Measurements from ENCODE around the gene CPTP. TPM values are rescaled to one million over a fixed set of nuclear protein-coding genes. Genes with fewer than 3 reads are reported as not detected.

CPTP gene
- total RNA-seq, 2 experiments from 2014 or later = 18.5 to 21.4 TPM

DNA sequence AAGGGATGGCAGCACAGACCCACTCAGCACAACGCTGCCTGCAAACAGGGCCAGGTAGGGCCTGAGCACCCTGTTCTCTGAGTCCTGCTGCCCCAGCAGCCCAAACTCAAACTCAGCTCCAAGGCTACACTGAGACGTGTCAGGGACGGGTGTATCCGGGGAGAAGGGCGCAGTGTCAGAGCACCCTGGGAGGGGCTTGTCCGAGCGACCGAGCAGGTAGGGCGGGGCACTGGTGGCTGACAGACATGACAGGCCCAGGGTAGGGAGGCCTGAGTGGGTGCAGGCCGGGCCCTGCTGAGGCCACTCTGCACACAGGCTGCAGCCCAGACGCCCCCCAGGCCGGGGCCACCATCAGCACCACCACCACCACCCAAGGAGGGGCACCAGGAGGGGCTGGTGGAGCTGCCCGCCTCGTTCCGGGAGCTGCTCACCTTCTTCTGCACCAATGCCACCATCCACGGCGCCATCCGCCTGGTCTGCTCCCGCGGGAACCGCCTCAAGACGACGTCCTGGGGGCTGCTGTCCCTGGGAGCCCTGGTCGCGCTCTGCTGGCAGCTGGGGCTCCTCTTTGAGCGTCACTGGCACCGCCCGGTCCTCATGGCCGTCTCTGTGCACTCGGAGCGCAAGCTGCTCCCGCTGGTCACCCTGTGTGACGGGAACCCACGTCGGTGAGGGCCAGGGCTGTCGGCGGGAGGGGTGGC is 38.8 kb upstream of the CPTP start:
- no peaks in the 10 kb centered on the region for H3K27me3 Mint-ChIP-seq (ENCODE audit: low read depth)
- POLR2A ChIA-PET = interaction anchor here (1.3 kb wide), 1 partner anchor 20 kb away, joined by 3 read pairs; no protein-coding TSS in a partner anchor
- CTCF ChIA-PET = interaction anchor here (2.4 kb wide), 1 partner anchor 163 kb away, joined by 11 read pairs; no protein-coding TSS in a partner anchor
- no peak overlapping the region for H3K4me3 Mint-ChIP-seq
- H3K36me3 Mint-ChIP-seq (ENCODE audit: low read depth) = no peaks in the 10 kb centered on the region
- DNase-seq (no peak), ATAC-seq (peak; percentile 9)
- no peaks in the 10 kb centered on the region for H3K9me3 Mint-ChIP-seq (ENCODE audit: insufficient read depth)
- H3K4me1 Mint-ChIP-seq (ENCODE audit: low read depth) = no peaks in the 10 kb centered on the region
- no peak overlapping the region for H3K27ac Mint-ChIP-seq

DNA sequence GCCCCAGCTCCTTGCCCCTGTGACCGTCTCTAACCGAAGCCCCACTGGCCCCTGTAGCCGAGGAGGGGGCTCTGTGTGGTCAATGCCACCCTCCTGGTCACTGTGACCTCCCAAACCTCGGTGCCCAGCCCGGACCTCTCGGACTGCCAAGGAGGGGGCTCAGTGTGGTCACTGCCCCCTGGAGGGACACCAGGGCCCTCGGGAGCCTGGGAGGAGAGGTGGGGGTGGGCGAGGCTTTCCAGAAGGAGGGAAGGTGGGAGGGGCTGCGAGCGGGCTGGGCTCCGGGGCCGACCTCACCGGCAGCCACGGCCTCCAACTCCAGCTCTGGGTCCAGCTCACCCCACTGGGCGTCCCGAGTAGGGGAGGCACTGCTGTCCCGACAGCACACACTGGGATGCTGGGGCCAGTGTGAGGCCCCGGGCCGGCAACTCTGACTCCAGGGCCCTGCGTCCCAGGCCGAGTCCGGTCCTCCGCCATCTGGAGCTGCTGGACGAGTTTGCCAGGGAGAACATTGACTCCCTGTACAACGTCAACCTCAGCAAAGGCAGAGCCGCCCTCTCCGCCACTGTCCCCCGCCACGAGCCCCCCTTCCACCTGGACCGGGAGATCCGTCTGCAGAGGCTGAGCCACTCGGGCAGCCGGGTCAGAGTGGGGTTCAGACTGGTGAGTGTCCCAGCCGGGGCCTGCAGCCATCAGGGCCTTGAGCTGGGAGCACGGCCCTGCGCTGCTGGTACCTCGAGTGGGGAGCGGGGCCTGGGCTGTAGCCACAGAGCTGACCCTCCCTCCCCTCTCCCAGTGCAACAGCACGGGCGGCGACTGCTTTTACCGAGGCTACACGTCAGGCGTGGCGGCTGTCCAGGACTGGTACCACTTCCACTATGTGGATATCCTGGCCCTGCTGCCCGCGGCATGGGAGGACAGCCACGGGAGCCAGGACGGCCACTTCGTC is 38.0 kb upstream of the CPTP start:
- ChIA-PET POLR2A (interaction anchor here (1.3 kb wide), 1 partner anchor 19 kb away, joined by 3 read pairs; no protein-coding TSS in a partner anchor), CTCF (interaction anchor here (2.4 kb wide), 1 partner anchor 164 kb away, joined by 11 read pairs; no protein-coding TSS in a partner anchor)
- H3K4me3 Mint-ChIP-seq = no peak overlapping the region
- ATAC-seq = no peak
- H3K27me3 Mint-ChIP-seq (ENCODE audit: low read depth) = no peaks in the 10 kb centered on the region
- no peaks in the 10 kb centered on the region for H3K4me1 Mint-ChIP-seq (ENCODE audit: low read depth)
- no peaks in the 10 kb centered on the region for H3K9me3 Mint-ChIP-seq (ENCODE audit: insufficient read depth)
- no peaks in the 10 kb centered on the region for H3K36me3 Mint-ChIP-seq (ENCODE audit: low read depth)
- H3K27ac Mint-ChIP-seq = no peak overlapping the region
- DNase-seq = no peak

DNA sequence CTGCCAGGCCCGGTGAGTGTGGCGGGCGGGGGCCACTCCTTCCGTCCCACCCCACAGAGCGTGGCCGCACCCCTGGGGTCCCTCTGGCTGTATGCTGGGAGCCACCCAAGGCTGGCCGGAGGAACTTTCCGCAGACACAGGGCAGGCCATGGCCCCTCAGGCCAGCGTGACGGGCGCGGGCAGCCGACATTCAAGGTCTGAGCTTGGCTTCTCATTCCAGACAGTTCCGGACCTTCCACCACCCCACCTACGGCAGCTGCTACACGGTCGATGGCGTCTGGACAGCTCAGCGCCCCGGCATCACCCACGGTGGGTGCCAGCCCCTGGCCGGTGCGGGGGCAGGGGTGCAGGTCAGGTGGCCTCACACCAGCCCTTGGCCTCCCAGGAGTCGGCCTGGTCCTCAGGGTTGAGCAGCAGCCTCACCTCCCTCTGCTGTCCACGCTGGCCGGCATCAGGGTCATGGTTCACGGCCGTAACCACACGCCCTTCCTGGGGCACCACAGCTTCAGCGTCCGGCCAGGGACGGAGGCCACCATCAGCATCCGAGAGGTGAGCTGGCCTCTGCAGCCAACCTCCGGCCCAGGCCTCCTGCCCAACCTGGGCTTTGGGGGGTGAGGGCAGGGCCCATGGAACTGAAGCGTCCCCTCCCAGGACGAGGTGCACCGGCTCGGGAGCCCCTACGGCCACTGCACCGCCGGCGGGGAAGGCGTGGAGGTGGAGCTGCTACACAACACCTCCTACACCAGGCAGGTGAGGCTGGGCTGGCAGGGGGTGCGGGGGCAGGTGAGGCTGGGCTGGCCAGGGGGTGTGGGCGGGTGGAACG is 37.1 kb upstream of the CPTP start:
- Mint-ChIP-seq H3K9me3 (ENCODE audit: insufficient read depth) (no peaks in the 10 kb centered on the region), H3K36me3 (ENCODE audit: low read depth) (peaks cover under 1% of the 10 kb centered on the region), H3K4me1 (ENCODE audit: low read depth) (peaks cover 6% of the 10 kb centered on the region), H3K4me3 (no peak overlapping the region), H3K27ac (no peak overlapping the region), H3K27me3 (ENCODE audit: low read depth) (no peaks in the 10 kb centered on the region)
- CTCF ChIA-PET = interaction anchor here (2.4 kb wide), 1 partner anchor 165 kb away, joined by 11 read pairs; no protein-coding TSS in a partner anchor
- ATAC-seq = no peak
- no peak for DNase-seq
- POLR2A ChIA-PET = no interaction called here

DNA sequence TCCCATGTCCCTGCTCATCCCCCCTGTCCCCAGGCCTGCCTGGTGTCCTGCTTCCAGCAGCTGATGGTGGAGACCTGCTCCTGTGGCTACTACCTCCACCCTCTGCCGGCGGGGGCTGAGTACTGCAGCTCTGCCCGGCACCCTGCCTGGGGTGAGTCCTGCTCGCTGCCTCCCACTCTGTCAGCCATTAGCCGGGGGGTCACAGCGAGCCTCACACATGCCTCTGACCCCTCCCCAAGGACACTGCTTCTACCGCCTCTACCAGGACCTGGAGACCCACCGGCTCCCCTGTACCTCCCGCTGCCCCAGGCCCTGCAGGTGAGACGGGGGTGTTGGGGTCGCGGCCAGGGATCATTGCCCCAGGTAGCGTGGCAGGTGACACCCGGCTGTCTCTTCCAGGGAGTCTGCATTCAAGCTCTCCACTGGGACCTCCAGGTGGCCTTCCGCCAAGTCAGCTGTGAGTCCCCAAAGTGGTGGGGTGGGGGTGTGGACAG is 34.3 kb upstream of the CPTP start:
- ATAC-seq (peak; percentile 48), DNase-seq (peak; percentile 76)
- Mint-ChIP-seq H3K27ac (no peak overlapping the region), H3K27me3 (ENCODE audit: low read depth) (no peaks in the 10 kb centered on the region), H3K4me1 (ENCODE audit: low read depth) (peaks cover 6% of the 10 kb centered on the region), H3K4me3 (no peak overlapping the region), H3K36me3 (ENCODE audit: low read depth) (peaks cover 4% of the 10 kb centered on the region), H3K9me3 (ENCODE audit: insufficient read depth) (no peaks in the 10 kb centered on the region)
- ChIA-PET CTCF (interaction anchor here (1.3 to 3.2 kb wide), 2 partner anchors 16 to 168 kb away, joined by 4 to 61 read pairs; no protein-coding TSS in a partner anchor), POLR2A (no interaction called here)

DNA sequence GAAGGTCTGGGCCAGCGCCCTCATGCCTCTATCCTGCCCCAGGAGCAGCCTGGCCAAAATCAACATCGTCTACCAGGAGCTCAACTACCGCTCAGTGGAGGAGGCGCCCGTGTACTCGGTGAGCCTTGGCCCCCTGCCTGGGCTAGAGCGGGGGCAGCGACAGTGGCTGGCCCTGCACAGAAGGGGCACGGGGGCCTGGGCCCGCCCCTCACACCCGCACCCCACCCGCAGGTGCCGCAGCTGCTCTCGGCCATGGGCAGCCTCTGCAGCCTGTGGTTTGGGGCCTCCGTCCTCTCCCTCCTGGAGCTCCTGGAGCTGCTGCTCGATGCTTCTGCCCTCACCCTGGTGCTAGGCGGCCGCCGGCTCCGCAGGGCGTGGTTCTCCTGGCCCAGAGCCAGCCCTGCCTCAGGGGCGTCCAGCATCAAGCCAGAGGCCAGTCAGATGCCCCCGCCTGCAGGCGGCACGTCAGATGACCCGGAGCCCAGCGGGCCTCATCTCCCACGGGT is 33.5 kb upstream of the CPTP start:
- ATAC-seq (no peak), DNase-seq (no peak)
- no peaks in the 10 kb centered on the region for H3K27me3 Mint-ChIP-seq (ENCODE audit: low read depth)
- H3K4me1 Mint-ChIP-seq (ENCODE audit: low read depth) = peaks cover 6% of the 10 kb centered on the region
- no peaks in the 10 kb centered on the region for H3K9me3 Mint-ChIP-seq (ENCODE audit: insufficient read depth)
- H3K4me3 Mint-ChIP-seq = no peak overlapping the region
- H3K27ac Mint-ChIP-seq = no peak overlapping the region
- ChIA-PET CTCF (interaction anchor here (1.1 to 3.2 kb wide), 7 partner anchors 17 to 308 kb away, joined by 4 to 61 read pairs (median 4); partner anchors contain the start of gene UBE2J2), POLR2A (no interaction called here)
- peaks cover 4% of the 10 kb centered on the region for H3K36me3 Mint-ChIP-seq (ENCODE audit: low read depth)

DNA sequence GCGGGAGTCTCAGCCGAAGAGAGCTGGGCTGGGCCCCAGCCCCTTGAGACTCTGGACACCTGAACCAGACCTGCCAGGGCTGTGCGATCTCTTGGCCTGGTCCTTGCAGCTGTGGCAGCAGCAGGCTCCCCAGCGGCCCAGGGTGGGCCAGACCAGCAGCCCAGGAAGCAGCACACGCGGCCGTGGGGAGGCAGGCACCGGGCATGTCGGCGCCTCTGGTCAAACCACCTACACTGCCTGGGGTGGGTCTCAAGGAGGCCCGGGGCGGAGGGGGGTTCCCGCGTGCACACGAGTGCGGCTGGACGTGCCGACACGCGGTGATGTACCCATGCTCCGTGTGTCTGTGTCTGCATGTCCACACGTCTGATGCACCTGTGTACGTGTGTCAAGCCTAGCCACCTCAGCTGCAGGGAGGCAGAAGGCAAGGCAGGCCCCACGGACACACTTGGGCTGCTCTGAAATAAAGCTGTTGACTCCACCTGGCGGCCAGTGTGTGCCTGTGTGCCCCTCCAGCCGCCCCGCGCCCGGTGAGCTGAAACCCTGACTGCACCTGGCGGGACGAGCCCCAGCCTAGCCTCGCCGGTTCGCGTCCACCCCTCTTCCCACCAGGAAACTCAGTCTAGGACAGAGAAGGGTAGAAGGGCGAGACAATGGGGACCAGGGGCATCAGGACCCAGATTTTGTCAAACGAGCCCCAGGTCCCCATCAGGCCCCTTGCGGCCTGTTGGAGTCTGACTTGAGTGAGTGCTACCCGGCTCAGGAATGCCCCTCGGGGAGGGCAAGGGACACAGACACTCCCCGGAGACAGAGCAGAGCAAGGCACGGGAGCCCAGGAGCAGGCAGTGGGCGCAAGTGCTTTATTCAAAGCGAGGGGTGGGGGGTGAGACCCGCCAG is 32.8 kb upstream of the CPTP start:
- POLR2A ChIA-PET = no interaction called here
- H3K4me3 Mint-ChIP-seq = no peak overlapping the region

DNA sequence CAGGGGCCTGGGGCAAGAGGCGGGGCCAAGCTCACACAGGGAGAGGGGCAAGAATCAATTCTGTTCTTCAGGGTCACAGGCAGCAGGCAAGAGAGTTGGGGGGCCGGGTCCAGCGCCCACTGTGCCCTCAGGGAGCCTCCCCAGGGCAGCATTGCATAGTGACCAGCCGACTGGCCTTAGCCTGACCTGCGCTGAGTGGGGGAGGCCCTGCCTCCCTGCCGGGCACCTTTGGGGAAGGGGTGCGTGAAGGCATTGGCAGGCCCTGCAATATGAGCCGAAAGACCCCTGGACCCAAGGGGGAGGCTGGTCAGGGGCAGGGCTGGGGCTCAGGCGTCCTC is 32.2 kb upstream of the CPTP start:
- Mint-ChIP-seq H3K4me1 (ENCODE audit: low read depth) (peaks cover 6% of the 10 kb centered on the region), H3K36me3 (ENCODE audit: low read depth) (peaks cover 4% of the 10 kb centered on the region), H3K9me3 (ENCODE audit: insufficient read depth) (no peaks in the 10 kb centered on the region), H3K27ac (no peak overlapping the region), H3K4me3 (no peak overlapping the region), H3K27me3 (ENCODE audit: low read depth) (no peaks in the 10 kb centered on the region)
- CTCF ChIA-PET = interaction anchor here (0.5 to 3.2 kb wide), 12 partner anchors 13 to 309 kb away, joined by 3 to 61 read pairs (median 4); partner anchors contain the start of gene UBE2J2
- no peak for ATAC-seq
- DNase-seq = no peak
- POLR2A ChIA-PET = no interaction called here

More for the DNA sequence above, 32.8 kb upstream of the CPTP start:
- DNase-seq = peak; percentile 78
- ATAC-seq = peak; percentile 87
- Mint-ChIP-seq H3K9me3 (ENCODE audit: insufficient read depth) (no peaks in the 10 kb centered on the region), H3K4me1 (ENCODE audit: low read depth) (peaks cover 6% of the 10 kb centered on the region), H3K27me3 (ENCODE audit: low read depth) (no peaks in the 10 kb centered on the region), H3K27ac (no peak overlapping the region), H3K36me3 (ENCODE audit: low read depth) (peaks cover 4% of the 10 kb centered on the region)
- CTCF ChIA-PET = interaction anchor here (0.5 to 3.2 kb wide), 12 partner anchors 14 to 308 kb away, joined by 3 to 61 read pairs (median 4); partner anchors contain the start of gene UBE2J2

DNA sequence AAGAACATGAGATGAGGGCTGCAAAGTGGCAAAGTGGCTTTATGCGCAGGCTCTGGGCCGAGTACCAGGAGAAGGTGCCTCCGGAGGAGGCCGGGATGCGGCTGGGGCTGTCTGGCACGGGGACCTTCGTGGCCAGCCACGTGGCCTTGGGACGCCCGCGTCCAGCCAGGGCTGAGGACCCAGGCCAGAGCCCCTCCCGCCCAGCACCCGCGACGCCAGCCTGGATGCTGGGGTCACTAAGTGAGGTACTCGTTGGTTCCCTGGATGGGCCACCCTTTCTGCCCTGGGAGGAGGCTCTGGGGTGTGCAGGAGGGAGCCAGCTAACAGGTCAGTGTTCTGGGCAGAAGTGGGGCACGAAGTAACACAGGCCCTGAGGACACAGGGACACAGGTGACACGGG is 31.8 kb upstream of the CPTP start:
- peaks cover 4% of the 10 kb centered on the region for H3K36me3 Mint-ChIP-seq (ENCODE audit: low read depth)
- DNase-seq (no peak), ATAC-seq (no peak)
- H3K4me3 Mint-ChIP-seq = no peak overlapping the region
- H3K4me1 Mint-ChIP-seq (ENCODE audit: low read depth) = peaks cover 6% of the 10 kb centered on the region
- no peaks in the 10 kb centered on the region for H3K27me3 Mint-ChIP-seq (ENCODE audit: low read depth)
- POLR2A ChIA-PET = no interaction called here
- no peaks in the 10 kb centered on the region for H3K9me3 Mint-ChIP-seq (ENCODE audit: insufficient read depth)
- CTCF ChIA-PET = interaction anchor here (1.1 to 3.2 kb wide), 3 partner anchors 42 to 176 kb away, joined by 4 to 61 read pairs (median 6); no protein-coding TSS in a partner anchor
- no peak overlapping the region for H3K27ac Mint-ChIP-seq

DNA sequence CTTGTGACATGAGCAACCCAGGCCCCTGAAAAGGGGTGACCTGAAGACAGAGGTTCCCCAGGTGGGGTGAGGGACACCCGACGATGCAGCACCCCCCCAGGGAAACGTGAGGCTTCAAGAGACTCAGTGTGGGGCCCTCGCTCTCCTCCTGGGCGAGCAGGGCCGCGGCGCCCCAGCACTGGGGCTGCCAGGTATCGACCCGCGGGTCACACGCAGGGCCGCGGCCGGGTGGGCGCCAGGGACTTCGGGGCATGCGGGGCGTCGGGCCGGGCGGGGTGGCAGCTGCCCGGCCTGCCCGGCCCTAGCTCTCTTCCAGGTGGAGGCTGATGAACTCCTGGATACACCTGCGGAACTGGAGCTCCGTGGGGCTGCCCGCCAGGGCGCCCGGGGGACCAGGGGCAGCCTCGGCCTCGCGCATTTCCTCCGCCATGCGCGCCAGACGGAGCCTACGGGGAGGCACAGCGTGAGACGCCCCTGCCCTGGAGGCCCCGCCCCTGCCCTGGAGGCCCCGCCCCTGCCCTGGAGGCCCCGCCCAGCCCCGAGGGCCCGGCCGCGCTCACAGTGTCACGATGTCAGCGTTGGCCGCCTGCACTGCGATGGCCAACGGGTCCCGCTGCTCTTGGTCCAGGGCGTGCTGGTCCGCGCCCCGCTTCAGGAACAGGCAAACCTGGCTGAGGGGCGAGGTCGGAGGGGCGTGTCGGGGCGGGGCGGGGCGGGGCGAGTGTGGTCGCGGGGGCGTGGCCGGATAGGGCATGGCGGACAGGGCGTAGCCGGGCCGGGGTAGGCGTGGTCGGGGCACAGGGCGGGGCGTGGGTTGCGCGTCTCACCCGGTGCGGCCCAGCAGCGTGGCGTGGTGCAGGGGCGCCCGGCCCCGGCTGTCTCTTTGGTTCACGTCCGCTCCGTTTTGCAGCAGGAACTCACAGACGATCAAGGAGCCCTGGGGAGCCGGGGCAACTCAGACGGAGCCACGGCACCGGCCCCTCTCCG is 31.0 kb upstream of the CPTP start:
- Mint-ChIP-seq H3K27ac (no peak overlapping the region), H3K4me1 (ENCODE audit: low read depth) (peaks cover 6% of the 10 kb centered on the region), H3K36me3 (ENCODE audit: low read depth) (peaks cover 4% of the 10 kb centered on the region), H3K9me3 (ENCODE audit: insufficient read depth) (no peaks in the 10 kb centered on the region), H3K27me3 (ENCODE audit: low read depth) (no peaks in the 10 kb centered on the region), H3K4me3 (no peak overlapping the region)
- ChIA-PET POLR2A (no interaction called here), CTCF (no interaction called here)
- ATAC-seq (peak; percentile 20), DNase-seq (no peak)

Data from activated CD8-positive, alpha-beta T cell treated with anti-CD3 and anti-CD28 coated beads, Interleukin-2, amount 10 ng/mL, durations not matched to agents 7 days and 5 days (primary cell).